ENCODE measurements around the gene ATP11C.

The ATP11C gene

DNA sequence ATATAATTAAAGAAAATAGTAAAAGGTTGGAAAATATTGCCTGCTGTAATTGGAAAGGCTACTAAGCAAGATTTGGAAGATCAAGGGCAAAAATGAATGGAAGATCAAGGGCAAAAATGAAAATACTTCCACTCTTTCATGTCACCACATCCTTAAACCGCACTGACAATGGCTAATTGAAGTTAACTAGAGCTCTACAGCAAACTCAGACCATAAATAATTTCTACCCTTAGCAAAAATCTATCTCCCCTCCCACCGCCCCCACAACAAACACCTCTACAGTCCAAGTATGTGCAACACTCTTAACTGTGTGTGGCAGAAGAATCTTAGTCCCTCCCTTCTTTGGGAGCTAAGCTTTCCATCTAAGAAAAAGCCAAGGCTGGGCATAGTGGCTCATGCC, 27.1 kb downstream of the ATP11C start:
- H3K27me3 ChIP-seq (replicated peaks; ENCODE audit: control insufficient read depth, insufficient read depth, low read length) = no peaks in the 10 kb centered on the region
- no peaks in the 10 kb centered on the region for H3K36me3 ChIP-seq (ENCODE audit: control insufficient read depth, insufficient read depth, low read length)
- TF ChIP-seq, protein P1, sequence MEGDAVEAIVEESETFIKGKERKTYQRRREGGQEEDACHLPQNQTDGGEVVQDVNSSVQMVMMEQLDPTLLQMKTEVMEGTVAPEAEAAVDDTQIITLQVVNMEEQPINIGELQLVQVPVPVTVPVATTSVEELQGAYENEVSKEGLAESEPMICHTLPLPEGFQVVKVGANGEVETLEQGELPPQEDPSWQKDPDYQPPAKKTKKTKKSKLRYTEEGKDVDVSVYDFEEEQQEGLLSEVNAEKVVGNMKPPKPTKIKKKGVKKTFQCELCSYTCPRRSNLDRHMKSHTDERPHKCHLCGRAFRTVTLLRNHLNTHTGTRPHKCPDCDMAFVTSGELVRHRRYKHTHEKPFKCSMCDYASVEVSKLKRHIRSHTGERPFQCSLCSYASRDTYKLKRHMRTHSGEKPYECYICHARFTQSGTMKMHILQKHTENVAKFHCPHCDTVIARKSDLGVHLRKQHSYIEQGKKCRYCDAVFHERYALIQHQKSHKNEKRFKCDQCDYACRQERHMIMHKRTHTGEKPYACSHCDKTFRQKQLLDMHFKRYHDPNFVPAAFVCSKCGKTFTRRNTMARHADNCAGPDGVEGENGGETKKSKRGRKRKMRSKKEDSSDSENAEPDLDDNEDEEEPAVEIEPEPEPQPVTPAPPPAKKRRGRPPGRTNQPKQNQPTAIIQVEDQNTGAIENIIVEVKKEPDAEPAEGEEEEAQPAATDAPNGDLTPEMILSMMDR (IDR thresholded peaks at IDR 0.05; ENCODE audit: insufficient read depth, low read length, poor library complexity, severe bottlenecking) = no peak
- H3K4me3 ChIP-seq (replicated peaks; ENCODE audit: low read depth, low read length) = no peak overlapping the region
- DNase-seq (ENCODE audit: extremely low read depth, insufficient read length) = no peak

DNA sequence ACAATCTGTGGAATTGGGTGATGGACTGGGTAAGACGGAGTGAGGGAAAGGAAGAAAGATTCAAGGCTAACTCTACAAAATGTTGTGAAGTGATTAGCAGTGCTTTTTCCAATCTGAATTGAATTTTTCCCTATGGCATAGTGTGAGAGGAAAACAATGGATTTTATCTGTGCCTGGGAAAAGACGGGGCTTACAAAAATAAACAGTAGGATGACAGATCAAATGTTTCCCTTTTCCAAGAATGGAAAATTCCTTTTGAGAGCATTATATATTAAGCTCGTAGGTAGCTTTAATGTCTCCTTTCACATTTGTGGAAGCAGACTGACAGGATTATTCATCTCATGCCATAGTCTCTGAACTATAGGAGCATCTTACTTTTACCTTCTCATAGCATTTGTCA, 27.8 kb downstream of the ATP11C start:
- no peak for DNase-seq (ENCODE audit: extremely low read depth, insufficient read length)
- no peak overlapping the region for H3K4me3 ChIP-seq (replicated peaks; ENCODE audit: low read depth, low read length)
- no peaks in the 10 kb centered on the region for H3K36me3 ChIP-seq (ENCODE audit: control insufficient read depth, insufficient read depth, low read length)
- H3K27me3 ChIP-seq (replicated peaks; ENCODE audit: control insufficient read depth, insufficient read depth, low read length) = no peaks in the 10 kb centered on the region
- TF ChIP-seq, protein P1 (IDR thresholded peaks at IDR 0.05; ENCODE audit: insufficient read depth, low read length, poor library complexity, severe bottlenecking) = no peak

DNA sequence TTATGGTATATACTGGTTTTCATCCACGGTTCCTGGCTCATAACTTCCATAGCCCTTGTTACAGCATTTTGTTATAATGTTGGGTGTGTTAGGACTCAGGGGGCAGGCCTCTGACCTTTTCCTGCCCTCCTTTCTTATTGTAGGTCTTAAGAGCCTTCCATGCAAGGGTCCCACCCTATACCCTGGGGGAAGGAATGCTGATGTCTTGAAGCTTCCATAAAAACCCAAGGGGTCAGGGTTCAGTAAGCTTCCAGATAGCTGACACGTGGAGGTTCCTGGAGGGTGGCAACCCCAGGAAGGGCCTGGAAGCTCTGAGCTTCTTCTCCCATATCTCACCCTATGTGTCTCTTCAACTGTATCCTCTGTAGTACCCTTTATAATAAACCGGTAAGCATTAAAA, 29.6 kb downstream of the ATP11C start:
- no peak for DNase-seq (ENCODE audit: extremely low read depth, insufficient read length)
- no peak overlapping the region for H3K4me3 ChIP-seq (replicated peaks; ENCODE audit: low read depth, low read length)
- TF ChIP-seq, protein P1 (IDR thresholded peaks at IDR 0.05; ENCODE audit: insufficient read depth, low read length, poor library complexity, severe bottlenecking) = no peak

DNA sequence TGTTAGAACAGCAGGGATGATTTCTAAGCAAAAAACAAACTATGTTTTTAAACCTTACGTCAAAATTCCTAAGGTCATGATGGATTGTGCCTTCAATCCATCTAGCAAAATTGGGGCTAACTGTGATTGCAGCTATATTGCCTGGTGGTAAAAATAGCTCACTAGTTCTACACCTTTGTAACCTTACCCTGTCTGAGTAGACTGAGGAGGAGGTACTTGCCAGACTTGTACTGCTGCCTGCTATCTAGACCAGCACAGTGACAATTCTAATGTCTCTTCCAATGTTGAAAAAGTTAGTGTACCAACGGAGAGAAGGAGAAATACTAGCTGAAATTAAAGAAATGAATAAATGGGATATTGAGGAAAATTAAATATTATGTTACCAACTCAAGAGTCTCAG, 30.3 kb downstream of the ATP11C start:
- TF ChIP-seq, protein P1 (IDR thresholded peaks at IDR 0.05; ENCODE audit: insufficient read depth, low read length, poor library complexity, severe bottlenecking) = no peak
- H3K4me3 ChIP-seq (replicated peaks; ENCODE audit: low read depth, low read length) = no peak overlapping the region
- H3K27me3 ChIP-seq (replicated peaks; ENCODE audit: control insufficient read depth, insufficient read depth, low read length) = no peaks in the 10 kb centered on the region
- no peaks in the 10 kb centered on the region for H3K36me3 ChIP-seq (ENCODE audit: control insufficient read depth, insufficient read depth, low read length)
- no peak for DNase-seq (ENCODE audit: extremely low read depth, insufficient read length)

More for the DNA sequence above, 29.6 kb downstream of the ATP11C start:
- Histone ChIP-seq H3K27me3 (replicated peaks; ENCODE audit: control insufficient read depth, insufficient read depth, low read length) (no peaks in the 10 kb centered on the region), H3K36me3 (ENCODE audit: control insufficient read depth, insufficient read depth, low read length) (no peaks in the 10 kb centered on the region)

DNA sequence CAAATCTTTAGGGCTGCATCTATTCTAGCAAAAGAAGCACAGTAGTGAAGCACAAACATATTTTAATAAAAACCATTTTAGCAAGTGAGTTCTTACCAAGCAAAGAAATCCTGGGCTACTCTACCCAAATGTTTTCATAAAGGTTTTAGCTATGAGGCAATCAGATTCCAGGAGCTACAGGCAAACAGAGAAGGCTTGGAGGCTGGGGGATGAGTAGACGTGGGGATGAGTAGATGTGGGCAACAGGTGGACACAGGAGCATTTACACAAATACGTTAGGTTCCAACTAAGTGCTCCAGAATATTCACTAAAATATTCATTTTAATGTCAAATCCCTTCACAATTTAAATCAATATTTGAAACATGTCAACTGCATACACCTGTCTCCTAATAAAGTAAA, 34.5 kb downstream of the ATP11C start:
- Histone ChIP-seq H3K36me3 (ENCODE audit: control insufficient read depth, insufficient read depth, low read length) (no peaks in the 10 kb centered on the region), H3K4me3 (replicated peaks; ENCODE audit: low read depth, low read length) (no peak overlapping the region), H3K27me3 (replicated peaks; ENCODE audit: control insufficient read depth, insufficient read depth, low read length) (no peaks in the 10 kb centered on the region)
- TF ChIP-seq, protein P1 (IDR thresholded peaks at IDR 0.05; ENCODE audit: insufficient read depth, low read length, poor library complexity, severe bottlenecking) = no peak
- DNase-seq (ENCODE audit: extremely low read depth, insufficient read length) = no peak

DNA sequence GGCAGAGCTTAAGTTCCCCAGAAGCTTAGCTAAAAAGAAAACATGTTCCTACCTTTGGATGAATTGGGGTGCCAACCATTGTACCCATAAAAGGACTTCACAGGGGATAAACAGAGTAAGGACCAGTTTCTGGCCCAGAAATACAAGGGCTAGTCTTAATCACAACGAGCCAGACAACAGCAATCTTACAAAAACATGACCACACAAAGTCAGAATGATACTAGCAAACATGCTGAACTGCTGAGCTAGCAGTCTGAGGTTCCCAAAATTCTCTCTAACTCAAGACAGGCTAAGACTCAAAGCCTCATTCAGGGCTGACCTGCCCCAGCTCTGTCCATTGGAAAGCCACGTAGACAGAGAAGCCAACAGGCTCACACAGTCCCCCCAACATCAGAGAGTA, 40.3 kb downstream of the ATP11C start:
- Histone ChIP-seq H3K27me3 (replicated peaks; ENCODE audit: control insufficient read depth, insufficient read depth, low read length) (no peaks in the 10 kb centered on the region), H3K36me3 (ENCODE audit: control insufficient read depth, insufficient read depth, low read length) (no peaks in the 10 kb centered on the region), H3K4me3 (replicated peaks; ENCODE audit: low read depth, low read length) (no peak overlapping the region; the same call in 1 of the 2 replicates)
- DNase-seq (ENCODE audit: extremely low read depth, insufficient read length) = no peak
- TF ChIP-seq, protein P1 (IDR thresholded peaks at IDR 0.05; ENCODE audit: insufficient read depth, low read length, poor library complexity, severe bottlenecking) = no peak

All from GM06990 (cell line).